GM23338 (cell line): ENCODE results near the gene SVOPL. TPM values are rescaled to one million over a fixed set of nuclear protein-coding genes. Genes with fewer than 3 reads are reported as not detected.

ENCODE experiments used
- ATAC-seq: fragments of 200-7000 bp; cut with Tn5 transposase; 3 replicates; pipeline ENCODE4 v1.9.1; 2020
- DNase-seq: peaks from one replicate; pipeline ENCODE4 v3.0.0-alpha.2; 2015; ENCODE audit warnings: low spot score
- H2AFZ ChIP-seq: fragments of 200-600 bp; sonication (generic); 2 replicates; pipeline ENCODE4 v1.8.0; 2016; ENCODE audit warnings: antibody characterized with exemption, mild to moderate bottlenecking, moderate library complexity
- H3F3A ChIP-seq: fragments of 200-600 bp; sonication (generic); replicated peaks from 2 replicates; pipeline ENCODE4 v1.8.0; 2017; ENCODE audit warnings: antibody characterized with exemption, mixed run types, low read depth
- H3K27ac ChIP-seq: fragments of 200-600 bp; sonication (generic); 2 replicates; pipeline ENCODE4 v1.6.1; 2016; ENCODE audit warnings: low read depth
- H3K27me3 ChIP-seq: fragments of 200-600 bp; sonication (generic); 2 replicates; pipeline ENCODE4 v1.8.0; 2016; ENCODE audit warnings: mild to moderate bottlenecking, mixed run types, moderate library complexity; ENCODE audit not compliant: insufficient read depth
- H3K36me3 ChIP-seq: fragments of 200-600 bp; sonication (generic); 2 replicates; pipeline ENCODE4 v1.8.0; 2016; ENCODE audit warnings: mild to moderate bottlenecking; ENCODE audit not compliant: insufficient read depth
- H3K4me1 ChIP-seq: fragments of 200-600 bp; sonication (generic); 2 replicates; pipeline ENCODE4 v1.8.0; 2016; ENCODE audit warnings: mild to moderate bottlenecking, moderate library complexity; ENCODE audit not compliant: insufficient read depth
- H3K4me2 ChIP-seq: fragments of 200-600 bp; sonication (generic); 2 replicates; pipeline ENCODE4 v1.7.1; 2017; ENCODE audit warnings: mixed run types
- H3K4me3 ChIP-seq: fragments of 200-600 bp; sonication (generic); 2 replicates; pipeline ENCODE4 v1.6.1; 2016; ENCODE audit warnings: mixed run types
- H3K79me2 ChIP-seq: fragments of 200-600 bp; sonication (generic); replicated peaks from 2 replicates; pipeline ENCODE4 v1.8.0; 2017; ENCODE audit warnings: mild to moderate bottlenecking; ENCODE audit not compliant: insufficient read depth
- H3K9me2 ChIP-seq: fragments of 200-600 bp; sonication (generic); 2 replicates; pipeline ENCODE4 v1.8.0; 2017; ENCODE audit not compliant: insufficient read depth
- H4K20me1 ChIP-seq: fragments of 200-600 bp; sonication (generic); replicated peaks from 2 replicates; pipeline ENCODE4 v1.8.0; 2017; ENCODE audit warnings: mild to moderate bottlenecking; ENCODE audit not compliant: insufficient read depth
- H3K27ac Mint-ChIP-seq: 2 replicates; pipeline ENCODE4 v1.8.0; 2020; ENCODE audit warnings: inconsistent platforms, mild to moderate bottlenecking, moderate library complexity, mixed read lengths
- H3K27me3 Mint-ChIP-seq: 3 replicates; pipeline ENCODE4 v1.8.0; 2022; ENCODE audit warnings: low read depth, mild to moderate bottlenecking, moderate library complexity, mixed read lengths, inconsistent platforms; ENCODE audit not compliant: insufficient read depth, poor library complexity
- H3K36me3 Mint-ChIP-seq: 3 replicates; pipeline ENCODE4 v1.8.0; 2021; ENCODE audit warnings: low read depth, mild to moderate bottlenecking, inconsistent platforms, moderate library complexity, mixed read lengths
- H3K4me1 Mint-ChIP-seq: 3 replicates; pipeline ENCODE4 v1.8.0; 2020; ENCODE audit warnings: mild to moderate bottlenecking, inconsistent platforms, mixed read lengths
- H3K4me3 Mint-ChIP-seq: 3 replicates; pipeline ENCODE4 v1.8.0; 2021; ENCODE audit warnings: moderate library complexity, mild to moderate bottlenecking, inconsistent platforms, mixed read lengths
- H3K9me3 Mint-ChIP-seq: 3 replicates; pipeline ENCODE4 v1.8.0; 2020; ENCODE audit warnings: moderate library complexity, mild to moderate bottlenecking, inconsistent platforms, mixed read lengths
- CREB1 ChIP-seq: fragments of 250-450 bp; sonication (Bioruptor Pico); IDR thresholded peaks from 2 replicates; pipeline ENCODE4 v1.5.0; 2020; ENCODE audit warnings: low read depth, mild to moderate bottlenecking, moderate library complexity
- CTCF ChIP-seq, 2 experiments: fragments of 200-600 bp in 1 of 2; sonication (generic) in 1 of 2; conservative IDR thresholded peaks; 2 replicates each; pipeline versions ENCODE4 v1.5.1 to v1.6.1; 2016 to 2017; ENCODE audit warnings: antibody characterized with exemption in 2 of 2, low read depth in 2 of 2, mild to moderate bottlenecking in 2 of 2, moderate library complexity in 1 of 2
- ETS1 ChIP-seq: IDR thresholded peaks from 2 replicates; pipeline ENCODE4 v1.6.1; 2016; ENCODE audit warnings: antibody characterized with exemption
- EZH2 ChIP-seq: fragments of 200-600 bp; sonication (generic); IDR thresholded peaks from one replicate; pipeline ENCODE4 v1.8.0; 2017; ENCODE audit warnings: antibody characterized with exemption, mild to moderate bottlenecking, low read depth; ENCODE audit not compliant: unreplicated experiment
- EZH2phosphoT487 ChIP-seq: fragments of 200-600 bp; sonication (generic); IDR thresholded peaks from one replicate; pipeline ENCODE4 v1.8.1; 2018; ENCODE audit warnings: antibody characterized with exemption; ENCODE audit not compliant: unreplicated experiment
- JUNB ChIP-seq: IDR thresholded peaks from one replicate; pipeline ENCODE4 v1.6.1; 2016; ENCODE audit warnings: antibody characterized with exemption; ENCODE audit not compliant: unreplicated experiment
- NANOG ChIP-seq: IDR thresholded peaks from 2 replicates; pipeline ENCODE4 v1.6.1; 2016; ENCODE audit warnings: antibody characterized with exemption, borderline replicate concordance
- POLR2AphosphoS5 ChIP-seq: IDR thresholded peaks from 2 replicates; pipeline ENCODE4 v1.6.1; 2016; ENCODE audit warnings: antibody characterized with exemption, low read depth
- REST ChIP-seq: IDR thresholded peaks from one replicate; pipeline ENCODE4 v1.6.1; 2018; ENCODE audit warnings: antibody characterized with exemption; ENCODE audit not compliant: unreplicated experiment
- STAT1 ChIP-seq: IDR thresholded peaks from one replicate; pipeline ENCODE4 v1.6.1; 2016; ENCODE audit warnings: antibody characterized with exemption; ENCODE audit not compliant: unreplicated experiment
- ZNF114 ChIP-seq: fragments of 250-450 bp; sonication (Bioruptor Pico); IDR thresholded peaks from 2 replicates; pipeline ENCODE4 v1.5.0; 2020; ENCODE audit warnings: mild to moderate bottlenecking, moderate library complexity
- ZNF331 ChIP-seq: fragments of 250-450 bp; sonication (Bioruptor Pico); IDR thresholded peaks from 2 replicates; pipeline ENCODE4 v1.5.0; 2020; ENCODE audit warnings: low read depth, mild to moderate bottlenecking, moderate library complexity
- ZNF462 ChIP-seq: fragments of 250-450 bp; sonication (Bioruptor Pico); IDR thresholded peaks from 2 replicates; pipeline ENCODE4 v1.5.0; 2020; ENCODE audit warnings: mild to moderate bottlenecking, moderate library complexity
- polyA plus RNA-seq: library from polyadenylated mRNA; unstranded; fragments of >200 nt; fragmentation: Nextera tagmentation; extraction: Ambion mirVana; gene quantifications from 2 replicates; pipeline ENCODE4 v1.2.1, GENCODE V29; 2016
- total RNA-seq: library from RNA; depleted of rRNA; stranded (reverse); fragments of >200 nt; shearing (Covaris generic); gene quantifications from 2 replicates; pipeline ENCODE4 v1.2.3, GENCODE V29; 2014

The SVOPL gene
- total and polyA plus RNA-seq, 2 experiments from 2014 or later, result 1.4 to 2.1 TPM

GRCh38 chr7:138748666-138749065, 47.5 kb upstream of the SVOPL start:
- Histone ChIP-seq H3K4me3 (no peak overlapping the region), H2AFZ (no peak overlapping the region), H3K4me2 (no peak overlapping the region), H3F3A (no peaks in the 10 kb centered on the region), H3K79me2 (no peaks in the 10 kb centered on the region), H3K9me2 (no peaks in the 10 kb centered on the region), H3K36me3 (no peaks in the 10 kb centered on the region), H3K27me3 (no peaks in the 10 kb centered on the region), H3K27ac (no peak overlapping the region), H3K4me1 (peaks cover 10% of the 10 kb centered on the region; the same call in 1 of the 2 replicates), H4K20me1 (no peaks in the 10 kb centered on the region)
- Mint-ChIP-seq H3K4me1 (peaks cover 10% of the 10 kb centered on the region), H3K27ac (no peak overlapping the region), H3K36me3 (no peaks in the 10 kb centered on the region), H3K27me3 (peaks cover 6% of the 10 kb centered on the region), H3K4me3 (no peak overlapping the region), H3K9me3 (no peaks in the 10 kb centered on the region)
- no peak for DNase-seq
- no peak for TF ChIP-seq POLR2AphosphoS5
- no peak for TF ChIP-seq ZNF331 (CRISPR knock-in tag)
- no peak for TF ChIP-seq JUNB
- TF ChIP-seq CTCF (conservative IDR thresholded peaks at IDR 0.05; ENCODE audit: low read depth in 2 of 2), result no peak
- no peak for TF ChIP-seq NANOG
- TF ChIP-seq REST, result no peak
- no peak for TF ChIP-seq ETS1
- no peak for TF ChIP-seq ZNF114 (CRISPR knock-in tag)
- TF ChIP-seq STAT1, result no peak
- no peak for TF ChIP-seq EZH2
- TF ChIP-seq EZH2phosphoT487, result no peak
- TF ChIP-seq CREB1 (CRISPR knock-in tag), result no peak
- no peak for TF ChIP-seq ZNF462 (CRISPR knock-in tag)
- no peak for ATAC-seq
